Measurements from ENCODE around the gene UBC. TPM values are rescaled to one million over a fixed set of nuclear protein-coding genes. Genes with fewer than 3 reads are reported as not detected.

The UBC gene
- total and polyA plus RNA-seq, 9 of the 15 experiments (the other 6 are each of a cell fraction or from before 2014, with no cell fraction given) = 533 to 1,153 (median 813) TPM

DNA sequence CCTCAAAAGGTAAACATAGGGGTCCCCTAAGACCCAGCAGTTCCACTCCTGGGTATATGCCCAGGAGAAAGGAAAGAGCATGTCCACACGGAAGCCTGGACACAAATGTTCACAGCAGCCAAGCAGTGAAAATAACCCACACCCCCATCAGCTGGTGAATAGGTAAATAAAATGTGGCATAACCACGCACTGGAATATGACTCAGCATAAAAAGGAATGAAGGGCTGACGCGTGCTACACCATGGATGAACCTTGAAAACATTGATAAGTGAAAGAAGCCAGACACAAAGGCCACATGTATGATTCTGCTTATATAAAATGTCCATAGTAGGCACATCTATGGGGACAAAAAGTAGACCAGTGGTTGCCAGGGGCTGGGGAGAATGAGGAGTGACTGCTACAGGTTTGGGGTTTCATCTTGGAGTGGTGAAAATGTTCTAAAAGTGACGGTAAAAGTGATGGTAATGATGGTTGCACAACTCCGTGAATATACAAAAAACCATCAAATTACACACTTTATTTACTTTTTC, 47.0 kb downstream of the UBC start (continued):
- TF ChIP-seq, protein P1, sequence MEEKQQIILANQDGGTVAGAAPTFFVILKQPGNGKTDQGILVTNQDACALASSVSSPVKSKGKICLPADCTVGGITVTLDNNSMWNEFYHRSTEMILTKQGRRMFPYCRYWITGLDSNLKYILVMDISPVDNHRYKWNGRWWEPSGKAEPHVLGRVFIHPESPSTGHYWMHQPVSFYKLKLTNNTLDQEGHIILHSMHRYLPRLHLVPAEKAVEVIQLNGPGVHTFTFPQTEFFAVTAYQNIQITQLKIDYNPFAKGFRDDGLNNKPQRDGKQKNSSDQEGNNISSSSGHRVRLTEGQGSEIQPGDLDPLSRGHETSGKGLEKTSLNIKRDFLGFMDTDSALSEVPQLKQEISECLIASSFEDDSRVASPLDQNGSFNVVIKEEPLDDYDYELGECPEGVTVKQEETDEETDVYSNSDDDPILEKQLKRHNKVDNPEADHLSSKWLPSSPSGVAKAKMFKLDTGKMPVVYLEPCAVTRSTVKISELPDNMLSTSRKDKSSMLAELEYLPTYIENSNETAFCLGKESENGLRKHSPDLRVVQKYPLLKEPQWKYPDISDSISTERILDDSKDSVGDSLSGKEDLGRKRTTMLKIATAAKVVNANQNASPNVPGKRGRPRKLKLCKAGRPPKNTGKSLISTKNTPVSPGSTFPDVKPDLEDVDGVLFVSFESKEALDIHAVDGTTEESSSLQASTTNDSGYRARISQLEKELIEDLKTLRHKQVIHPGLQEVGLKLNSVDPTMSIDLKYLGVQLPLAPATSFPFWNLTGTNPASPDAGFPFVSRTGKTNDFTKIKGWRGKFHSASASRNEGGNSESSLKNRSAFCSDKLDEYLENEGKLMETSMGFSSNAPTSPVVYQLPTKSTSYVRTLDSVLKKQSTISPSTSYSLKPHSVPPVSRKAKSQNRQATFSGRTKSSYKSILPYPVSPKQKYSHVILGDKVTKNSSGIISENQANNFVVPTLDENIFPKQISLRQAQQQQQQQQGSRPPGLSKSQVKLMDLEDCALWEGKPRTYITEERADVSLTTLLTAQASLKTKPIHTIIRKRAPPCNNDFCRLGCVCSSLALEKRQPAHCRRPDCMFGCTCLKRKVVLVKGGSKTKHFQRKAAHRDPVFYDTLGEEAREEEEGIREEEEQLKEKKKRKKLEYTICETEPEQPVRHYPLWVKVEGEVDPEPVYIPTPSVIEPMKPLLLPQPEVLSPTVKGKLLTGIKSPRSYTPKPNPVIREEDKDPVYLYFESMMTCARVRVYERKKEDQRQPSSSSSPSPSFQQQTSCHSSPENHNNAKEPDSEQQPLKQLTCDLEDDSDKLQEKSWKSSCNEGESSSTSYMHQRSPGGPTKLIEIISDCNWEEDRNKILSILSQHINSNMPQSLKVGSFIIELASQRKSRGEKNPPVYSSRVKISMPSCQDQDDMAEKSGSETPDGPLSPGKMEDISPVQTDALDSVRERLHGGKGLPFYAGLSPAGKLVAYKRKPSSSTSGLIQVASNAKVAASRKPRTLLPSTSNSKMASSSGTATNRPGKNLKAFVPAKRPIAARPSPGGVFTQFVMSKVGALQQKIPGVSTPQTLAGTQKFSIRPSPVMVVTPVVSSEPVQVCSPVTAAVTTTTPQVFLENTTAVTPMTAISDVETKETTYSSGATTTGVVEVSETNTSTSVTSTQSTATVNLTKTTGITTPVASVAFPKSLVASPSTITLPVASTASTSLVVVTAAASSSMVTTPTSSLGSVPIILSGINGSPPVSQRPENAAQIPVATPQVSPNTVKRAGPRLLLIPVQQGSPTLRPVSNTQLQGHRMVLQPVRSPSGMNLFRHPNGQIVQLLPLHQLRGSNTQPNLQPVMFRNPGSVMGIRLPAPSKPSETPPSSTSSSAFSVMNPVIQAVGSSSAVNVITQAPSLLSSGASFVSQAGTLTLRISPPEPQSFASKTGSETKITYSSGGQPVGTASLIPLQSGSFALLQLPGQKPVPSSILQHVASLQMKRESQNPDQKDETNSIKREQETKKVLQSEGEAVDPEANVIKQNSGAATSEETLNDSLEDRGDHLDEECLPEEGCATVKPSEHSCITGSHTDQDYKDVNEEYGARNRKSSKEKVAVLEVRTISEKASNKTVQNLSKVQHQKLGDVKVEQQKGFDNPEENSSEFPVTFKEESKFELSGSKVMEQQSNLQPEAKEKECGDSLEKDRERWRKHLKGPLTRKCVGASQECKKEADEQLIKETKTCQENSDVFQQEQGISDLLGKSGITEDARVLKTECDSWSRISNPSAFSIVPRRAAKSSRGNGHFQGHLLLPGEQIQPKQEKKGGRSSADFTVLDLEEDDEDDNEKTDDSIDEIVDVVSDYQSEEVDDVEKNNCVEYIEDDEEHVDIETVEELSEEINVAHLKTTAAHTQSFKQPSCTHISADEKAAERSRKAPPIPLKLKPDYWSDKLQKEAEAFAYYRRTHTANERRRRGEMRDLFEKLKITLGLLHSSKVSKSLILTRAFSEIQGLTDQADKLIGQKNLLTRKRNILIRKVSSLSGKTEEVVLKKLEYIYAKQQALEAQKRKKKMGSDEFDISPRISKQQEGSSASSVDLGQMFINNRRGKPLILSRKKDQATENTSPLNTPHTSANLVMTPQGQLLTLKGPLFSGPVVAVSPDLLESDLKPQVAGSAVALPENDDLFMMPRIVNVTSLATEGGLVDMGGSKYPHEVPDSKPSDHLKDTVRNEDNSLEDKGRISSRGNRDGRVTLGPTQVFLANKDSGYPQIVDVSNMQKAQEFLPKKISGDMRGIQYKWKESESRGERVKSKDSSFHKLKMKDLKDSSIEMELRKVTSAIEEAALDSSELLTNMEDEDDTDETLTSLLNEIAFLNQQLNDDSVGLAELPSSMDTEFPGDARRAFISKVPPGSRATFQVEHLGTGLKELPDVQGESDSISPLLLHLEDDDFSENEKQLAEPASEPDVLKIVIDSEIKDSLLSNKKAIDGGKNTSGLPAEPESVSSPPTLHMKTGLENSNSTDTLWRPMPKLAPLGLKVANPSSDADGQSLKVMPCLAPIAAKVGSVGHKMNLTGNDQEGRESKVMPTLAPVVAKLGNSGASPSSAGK (IDR thresholded peaks at IDR 0.05) = peak; percentile 79
- TF ChIP-seq THAP7 (CRISPR knock-in tag; IDR thresholded peaks at IDR 0.05) = no peak
- 0 out of 2 replicates have a peak, but pooled peaks have one; percentile 47 for TF ChIP-seq ZNF79 (CRISPR knock-in tag; IDR thresholded peaks at IDR 0.05; ENCODE audit: low read depth)
- no peak for TF ChIP-seq SMAD1 (IDR thresholded peaks at IDR 0.05; ENCODE audit: low read depth, low read length, partially characterized antibody)
- no peak for TF ChIP-seq ZBED1 (IDR thresholded peaks at IDR 0.05)
- TF ChIP-seq TCF7L2 (IDR thresholded peaks at IDR 0.05; ENCODE audit: low read depth, low read length) = no peak
- no peak for TF ChIP-seq LEF1 (IDR thresholded peaks at IDR 0.05)
- TF ChIP-seq BHLHE40 (IDR thresholded peaks at IDR 0.05; ENCODE audit: low read length) = peak; percentile 61; the same call in 1 of the 2 replicates
- TF ChIP-seq MXI1 (IDR thresholded peaks at IDR 0.05; ENCODE audit: low read depth, low read length) = no peak

Data from K562 (cell line).